ENCODE data around the gene CCDC68. TPM values are rescaled to one million over a fixed set of nuclear protein-coding genes. Genes with fewer than 3 reads are reported as not detected.

Gene CCDC68
- total and polyA plus RNA-seq, 2 of the 4 experiments (the other 2 are of a cell fraction) = 0.46 to 0.54 TPM

DNA sequence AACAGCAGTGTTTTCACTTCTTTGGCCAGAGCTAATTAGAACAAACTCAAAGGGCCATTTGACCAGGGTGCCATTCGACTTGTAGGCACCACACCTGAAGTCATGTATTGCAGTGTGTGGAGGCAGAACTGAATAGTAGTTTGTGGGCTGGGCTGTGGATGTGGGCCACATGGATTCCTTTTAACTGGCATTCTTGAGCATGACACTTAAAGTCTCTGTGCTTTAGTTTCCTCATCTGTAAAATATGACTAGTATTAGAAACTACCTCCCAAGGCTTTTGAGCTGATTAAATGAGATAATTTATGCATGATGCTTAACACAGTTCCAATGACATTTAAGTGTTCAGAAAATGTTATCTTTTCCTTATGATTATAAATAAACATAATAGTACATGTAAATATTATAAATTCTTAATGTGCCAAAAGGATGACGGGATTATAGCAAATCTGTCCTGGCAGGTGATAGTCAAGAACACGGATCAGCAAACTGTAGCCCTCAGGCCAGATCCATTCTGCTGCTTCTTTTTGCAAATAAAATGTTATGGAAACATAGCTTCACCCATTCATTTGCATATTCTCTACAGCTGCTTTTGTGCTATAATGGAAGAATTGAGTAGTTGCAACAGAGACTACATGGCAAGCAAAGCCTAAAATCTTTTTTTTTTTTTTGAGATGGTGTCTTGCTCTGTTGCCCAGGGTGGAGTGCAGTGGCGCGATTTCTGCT lies 36.3 kb upstream of the CCDC68 start:
- Histone ChIP-seq H4K8ac (ENCODE audit: low read depth in 2 of 2, low read length in 2 of 2) (no peak overlapping the region), H2AK9ac (replicated peaks; ENCODE audit: low read depth, low read length, poor library complexity) (no peak overlapping the region), H3K27ac (ENCODE audit: insufficient read depth, low read length) (no peak overlapping the region), H3K56ac (ENCODE audit: extremely low read depth, insufficient read depth, low read length) (no peak overlapping the region), H3K18ac (ENCODE audit: low read depth, low read length) (no peak overlapping the region), H4K20me1 (ENCODE audit: insufficient read depth, low read length) (no peaks in the 10 kb centered on the region), H3K9me3 (ENCODE audit: control insufficient read depth, insufficient read depth, low read length) (no peaks in the 10 kb centered on the region), H2BK15ac (ENCODE audit: low read depth, low read length) (no peak overlapping the region), H3K4me3 (ENCODE audit: insufficient read depth, low read depth, low read length) (no peak overlapping the region), H3K27me3 (ENCODE audit: control insufficient read depth, insufficient read depth, low read length) (no peaks in the 10 kb centered on the region; the same call in 1 of the 2 replicates), H3K23ac (ENCODE audit: low read depth, low read length) (no peak overlapping the region), H3K79me1 (ENCODE audit: low read depth in 1 of 2, low read length in 2 of 2) (no peaks in the 10 kb centered on the region), H3K9me1 (ENCODE audit: insufficient read depth, low read length) (no peaks in the 10 kb centered on the region), H2AK5ac (ENCODE audit: low read depth, low read length) (no peak overlapping the region), H2BK120ac (ENCODE audit: low read depth, low read length) (no peak overlapping the region), H4K5ac (ENCODE audit: low read depth, low read length) (no peak overlapping the region), H3K9ac (ENCODE audit: low read depth, low read length) (no peak overlapping the region), H3K4me1 (ENCODE audit: control insufficient read depth, insufficient read depth, low read length) (no peaks in the 10 kb centered on the region), H3K14ac (replicated peaks; ENCODE audit: low read depth, low read length) (no peak overlapping the region), H3K4ac (ENCODE audit: low read depth, low read length) (no peak overlapping the region), H2AFZ (replicated peaks; ENCODE audit: low read length, poor library complexity) (no peak overlapping the region), H3K36me3 (ENCODE audit: control insufficient read depth, insufficient read depth, low read length) (no peaks in the 10 kb centered on the region), H3K4me2 (ENCODE audit: low read depth, low read length) (no peak overlapping the region), H2BK5ac (ENCODE audit: low read depth, low read length, poor library complexity, severe bottlenecking) (no peak overlapping the region), H4K91ac (ENCODE audit: insufficient read depth, low read depth, low read length) (no peak overlapping the region), H2BK20ac (ENCODE audit: low read depth, low read length) (no peak overlapping the region)
- intact Hi-C loops (cut with micrococcal nuclease) (no loop called here), dilution Hi-C loops (cut with HindIII; ENCODE audit: low sequenced_read_pairs, unreplicated experiment) (no loop called here), in situ Hi-C loops (cut with MboI; ENCODE audit: low sequenced_read_pairs) (loop anchor here (25.0 kb wide), 2 partner anchors 433 to 533 kb away; no protein-coding TSS in a partner anchor)
- ChIA-PET CTCF (no interaction called here), POLR2A (ENCODE audit: unreplicated experiment) (no interaction called here)
- TF ChIP-seq MAZ (IDR thresholded peaks at IDR 0.05; ENCODE audit: borderline replicate concordance, low read depth, low read length) (no peak), MAFK (IDR thresholded peaks at IDR 0.05; ENCODE audit: low read depth, low read length) (no peak), RFX5 (IDR thresholded peaks at IDR 0.05; ENCODE audit: low read depth, low read length) (no peak), RCOR1 (IDR thresholded peaks at IDR 0.05; ENCODE audit: insufficient replicate concordance, low read length) (no peak), MXI1 (IDR thresholded peaks at IDR 0.05; ENCODE audit: borderline replicate concordance, low read depth, low read length) (no peak), CEBPB (IDR thresholded peaks at IDR 0.05; ENCODE audit: low read depth, low read length) (no peak), BHLHE40 (IDR thresholded peaks at IDR 0.05; ENCODE audit: low read depth, low read length) (no peak), NFE2L2 (IDR thresholded peaks at IDR 0.05; ENCODE audit: low read depth, low read length) (no peak), SMC3 (IDR thresholded peaks at IDR 0.05; ENCODE audit: low read depth, low read length) (no peak)
- TF ChIP-seq, protein P1, sequence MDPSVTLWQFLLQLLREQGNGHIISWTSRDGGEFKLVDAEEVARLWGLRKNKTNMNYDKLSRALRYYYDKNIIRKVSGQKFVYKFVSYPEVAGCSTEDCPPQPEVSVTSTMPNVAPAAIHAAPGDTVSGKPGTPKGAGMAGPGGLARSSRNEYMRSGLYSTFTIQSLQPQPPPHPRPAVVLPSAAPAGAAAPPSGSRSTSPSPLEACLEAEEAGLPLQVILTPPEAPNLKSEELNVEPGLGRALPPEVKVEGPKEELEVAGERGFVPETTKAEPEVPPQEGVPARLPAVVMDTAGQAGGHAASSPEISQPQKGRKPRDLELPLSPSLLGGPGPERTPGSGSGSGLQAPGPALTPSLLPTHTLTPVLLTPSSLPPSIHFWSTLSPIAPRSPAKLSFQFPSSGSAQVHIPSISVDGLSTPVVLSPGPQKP (IDR thresholded peaks at IDR 0.05; ENCODE audit: borderline replicate concordance, low read depth, low read length) = no peak
- TF ChIP-seq, protein P2, sequence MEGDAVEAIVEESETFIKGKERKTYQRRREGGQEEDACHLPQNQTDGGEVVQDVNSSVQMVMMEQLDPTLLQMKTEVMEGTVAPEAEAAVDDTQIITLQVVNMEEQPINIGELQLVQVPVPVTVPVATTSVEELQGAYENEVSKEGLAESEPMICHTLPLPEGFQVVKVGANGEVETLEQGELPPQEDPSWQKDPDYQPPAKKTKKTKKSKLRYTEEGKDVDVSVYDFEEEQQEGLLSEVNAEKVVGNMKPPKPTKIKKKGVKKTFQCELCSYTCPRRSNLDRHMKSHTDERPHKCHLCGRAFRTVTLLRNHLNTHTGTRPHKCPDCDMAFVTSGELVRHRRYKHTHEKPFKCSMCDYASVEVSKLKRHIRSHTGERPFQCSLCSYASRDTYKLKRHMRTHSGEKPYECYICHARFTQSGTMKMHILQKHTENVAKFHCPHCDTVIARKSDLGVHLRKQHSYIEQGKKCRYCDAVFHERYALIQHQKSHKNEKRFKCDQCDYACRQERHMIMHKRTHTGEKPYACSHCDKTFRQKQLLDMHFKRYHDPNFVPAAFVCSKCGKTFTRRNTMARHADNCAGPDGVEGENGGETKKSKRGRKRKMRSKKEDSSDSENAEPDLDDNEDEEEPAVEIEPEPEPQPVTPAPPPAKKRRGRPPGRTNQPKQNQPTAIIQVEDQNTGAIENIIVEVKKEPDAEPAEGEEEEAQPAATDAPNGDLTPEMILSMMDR (conservative IDR thresholded peaks at IDR 0.05; ENCODE audit: low read depth, low read length) = no peak
- ATAC-seq (ENCODE audit: low read depth) (no peak), DNase-seq (no peak)
- no TSS peak for BruUV-seq (replicated peaks)
- WGBS, 2 experiments (ENCODE audit: extremely low coverage in 2 of 2, insufficient read length in 1 of 2) = no CpG with 5 or more reads among the region's 5 CpGs

Data from IMR-90 (cell line).